GM19438 (cell line): ENCODE measurements around the gene ZDHHC3.

Experiments used
- ATAC-seq: cut with Tn5 transposase; IDR thresholded peaks from one replicate; pipeline ENCODE4 v1.9.1; 2021; ENCODE audit warnings: low read depth; ENCODE audit not compliant: unreplicated experiment

ZDHHC3 gene

DNA sequence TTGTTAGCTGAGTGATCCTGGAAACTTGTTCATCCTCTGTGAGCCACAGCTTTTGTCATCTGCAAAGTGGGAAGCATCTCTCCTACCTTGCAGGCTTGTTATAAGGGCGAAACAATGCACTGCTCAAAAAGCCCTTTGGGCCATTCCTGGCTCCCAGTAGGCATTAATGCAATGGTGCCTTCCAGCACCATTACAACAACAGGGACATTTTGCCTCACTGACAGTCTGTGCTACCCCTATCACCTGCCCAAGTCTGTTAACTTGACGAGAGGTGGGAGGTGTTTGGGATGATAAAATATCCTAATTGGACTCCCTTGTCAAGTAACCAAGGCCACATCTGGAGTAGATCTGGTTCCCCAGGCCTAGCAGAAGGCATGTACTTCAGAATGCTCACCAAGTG lies 44.2 kb downstream of the ZDHHC3 start:
- ATAC-seq = no peak

DNA sequence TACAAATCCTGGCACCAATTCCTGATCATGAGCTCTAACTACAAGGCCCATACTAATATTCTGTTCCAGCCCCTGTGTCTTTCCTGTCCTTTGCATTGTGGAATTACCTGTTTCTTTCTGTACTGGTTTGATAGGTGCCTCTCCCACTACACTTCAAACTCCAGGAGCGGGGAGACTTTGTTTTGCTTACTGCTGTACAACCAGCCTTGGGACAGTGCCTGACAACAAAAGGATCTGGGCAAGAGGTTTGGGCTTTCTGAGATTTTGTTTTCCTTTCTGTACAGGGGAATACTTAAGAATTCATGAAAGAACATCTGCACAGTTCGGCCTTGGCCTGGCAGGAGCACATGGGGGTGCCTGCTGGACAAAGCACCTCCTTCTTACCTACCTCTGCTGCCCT lies 45.1 kb downstream of the ZDHHC3 start:
- no peak for ATAC-seq

- no peak for ATAC-seq
Observed at GRCh38 chr3:44929782-44930181, 46.2 kb downstream of the ZDHHC3 start.

DNA sequence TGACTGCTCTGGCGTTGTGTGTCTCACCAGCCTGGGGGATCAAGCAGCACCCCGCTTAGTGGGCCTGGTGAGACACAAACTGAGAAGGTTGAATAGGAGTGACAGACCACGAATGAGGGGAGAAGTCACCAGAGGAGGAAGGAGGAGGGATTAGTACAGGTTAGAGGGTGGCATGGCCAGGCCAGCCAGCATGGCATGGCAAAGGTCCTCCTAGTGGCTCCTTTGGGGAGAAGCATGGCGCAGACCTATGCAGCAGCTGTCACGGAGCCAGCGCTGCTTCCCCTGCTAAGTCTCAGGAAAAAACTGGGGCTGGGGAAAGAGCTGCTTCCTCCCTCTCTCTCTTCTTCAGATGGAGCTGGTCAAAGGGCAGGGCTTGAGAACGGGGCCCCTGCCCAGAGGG lies 48.6 kb downstream of the ZDHHC3 start:
- ATAC-seq = no peak

GRCh38 chr3:44926921-44927320 lies 49.1 kb downstream of the ZDHHC3 start:
- no peak for ATAC-seq

- ATAC-seq = no peak
Observed at GRCh38 chr3:44926172-44926571, 49.8 kb downstream of the ZDHHC3 start.

- ATAC-seq = no peak
Observed at GRCh38 chr3:44924457-44925084, 51.4 kb downstream of the ZDHHC3 start.

- ATAC-seq = no peak
Observed at GRCh38 chr3:44923632-44924456, 52.1 kb downstream of the ZDHHC3 start.

DNA sequence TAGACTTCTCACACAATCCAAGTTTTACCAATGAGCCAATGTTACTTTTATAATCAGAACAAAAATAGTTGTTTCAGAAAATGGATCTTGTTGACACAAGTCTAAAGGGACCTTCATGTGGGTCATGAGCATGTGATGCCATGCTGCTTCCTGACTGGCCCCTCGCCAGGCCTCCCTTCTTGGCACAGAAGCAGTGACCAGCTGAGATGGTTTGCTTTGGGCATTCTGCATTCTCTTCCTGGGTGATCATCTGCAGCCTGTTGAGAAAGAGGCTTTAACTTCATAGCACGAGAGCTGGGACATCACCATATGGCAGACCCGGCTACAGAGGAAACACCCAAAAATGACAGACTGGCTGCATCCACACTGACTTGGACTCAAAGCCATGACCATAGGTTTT lies 55.9 kb downstream of the ZDHHC3 start:
- ATAC-seq = no peak

GRCh38 chr3:44918581-44918980 lies 57.4 kb downstream of the ZDHHC3 start:
- ATAC-seq = no peak

GRCh38 chr3:44918087-44918486 lies 57.9 kb downstream of the ZDHHC3 start:
- no peak for ATAC-seq

GRCh38 chr3:44915702-44916438 lies 60.1 kb downstream of the ZDHHC3 start:
- ATAC-seq = no peak

DNA sequence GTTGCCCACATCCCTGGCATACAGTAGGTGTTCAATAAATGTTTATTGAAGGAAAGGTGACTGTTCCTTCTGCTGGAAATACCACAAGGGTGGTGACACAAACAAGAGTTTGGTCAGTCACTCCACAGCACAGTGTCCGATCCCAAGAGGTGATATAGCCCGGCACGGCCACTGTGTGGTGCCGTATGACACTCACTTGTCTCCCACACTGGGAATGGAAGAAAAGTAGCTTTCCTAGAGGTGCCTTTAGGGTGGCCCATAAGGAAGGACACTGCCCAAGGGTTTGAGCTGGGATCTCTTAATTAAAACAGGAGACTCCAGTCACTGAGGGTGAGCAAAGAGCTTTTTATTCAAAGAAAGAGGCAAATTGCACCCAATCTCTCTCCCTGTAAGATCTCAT lies 61.0 kb downstream of the ZDHHC3 start:
- ATAC-seq = no peak

GRCh38 chr3:44913868-44914468 lies 62.0 kb downstream of the ZDHHC3 start:
- ATAC-seq = no peak

- no peak for ATAC-seq
Observed at GRCh38 chr3:44910693-44911092, 65.3 kb downstream of the ZDHHC3 start.

DNA sequence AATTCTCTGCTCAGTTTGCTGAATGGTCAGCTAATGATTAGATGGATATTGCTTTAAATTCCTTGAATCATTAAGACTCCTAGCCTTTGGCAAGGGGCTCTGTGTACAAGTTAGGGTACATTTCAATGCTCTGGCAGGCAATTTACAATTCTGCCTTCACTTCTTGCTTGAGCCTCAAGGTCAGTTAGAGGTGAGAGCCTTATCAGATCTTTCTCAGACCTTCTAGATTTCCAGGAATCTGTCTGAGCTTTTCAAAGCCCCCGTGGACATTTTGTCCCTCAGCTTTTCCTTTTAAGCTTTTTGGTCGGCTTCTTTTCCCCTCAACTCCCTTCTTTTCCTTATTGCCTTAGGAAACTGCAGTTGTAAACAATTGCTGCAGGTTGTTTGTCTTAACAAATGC lies 66.9 kb downstream of the ZDHHC3 start:
- no peak for ATAC-seq

DNA sequence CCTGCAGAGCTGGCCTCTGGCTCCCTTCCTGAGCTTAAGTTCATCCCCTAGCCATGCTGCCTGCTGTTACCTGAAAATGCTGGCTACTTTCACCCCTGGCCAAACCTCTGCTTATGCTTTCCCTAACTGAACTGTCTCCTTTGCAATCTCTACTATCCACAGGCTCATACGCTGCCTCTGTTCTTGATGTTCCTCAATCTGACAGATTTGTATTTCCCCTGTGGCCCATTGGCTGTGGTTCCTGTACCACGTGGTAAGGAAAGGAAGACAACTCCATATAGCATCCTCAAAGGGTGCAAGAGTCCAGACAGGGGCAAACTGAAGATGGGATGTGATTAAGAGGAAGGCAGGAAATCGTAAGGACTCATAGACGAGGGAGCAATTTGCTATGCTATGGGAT lies 68.4 kb downstream of the ZDHHC3 start:
- no peak for ATAC-seq

DNA sequence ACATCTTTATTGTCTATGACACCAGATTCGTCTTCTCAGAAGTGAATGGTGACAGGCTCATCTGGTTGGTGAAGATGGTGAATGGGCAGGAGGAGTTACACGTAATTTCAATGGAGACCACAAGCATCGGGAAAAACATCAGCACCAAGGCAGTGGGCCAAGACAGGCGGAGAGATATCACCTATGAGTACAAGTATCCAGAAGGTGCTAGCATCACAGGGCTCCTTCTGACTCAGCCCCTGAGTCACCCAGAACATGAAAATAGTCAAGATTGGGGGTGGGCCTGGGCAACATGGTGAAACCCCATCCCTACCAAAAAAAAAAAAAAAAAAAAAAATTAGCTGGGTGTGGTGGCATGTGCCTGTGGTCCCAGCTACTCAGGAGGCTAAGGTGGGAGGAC lies 69.0 kb downstream of the ZDHHC3 start:
- no peak for ATAC-seq

DNA sequence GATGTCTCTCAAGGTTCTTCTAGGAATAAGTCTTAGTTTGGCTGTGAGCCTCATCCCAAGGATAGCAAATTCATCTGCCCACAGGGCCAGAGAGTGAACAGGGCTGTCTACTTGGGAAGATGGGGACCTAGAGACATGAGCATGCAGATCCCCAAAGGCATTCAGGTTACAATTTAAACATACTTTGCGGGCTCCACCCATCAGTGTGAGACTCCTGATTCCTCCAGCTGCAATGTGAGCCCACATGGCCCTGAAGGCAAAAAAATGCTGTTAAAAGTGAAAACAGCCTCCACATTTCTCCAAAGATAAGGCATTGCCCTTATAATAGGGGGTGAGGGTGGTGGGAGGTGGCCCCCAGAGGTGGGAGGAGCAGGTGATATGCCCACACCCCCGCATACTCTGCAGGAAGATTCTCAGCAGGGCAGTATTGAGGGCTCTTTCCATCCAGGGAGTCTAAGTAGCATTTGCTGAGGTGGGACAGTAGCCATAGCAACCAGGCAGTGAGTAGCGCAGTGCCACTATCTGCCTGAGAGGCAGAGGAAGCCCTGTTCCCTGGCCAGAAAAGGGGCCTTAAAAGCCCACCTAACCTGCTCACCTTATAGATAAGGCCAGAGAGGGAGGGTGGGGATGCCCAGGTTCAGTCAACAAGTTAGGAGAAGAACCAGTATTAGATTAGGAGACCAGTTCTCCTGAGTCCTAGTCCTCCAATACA lies 70.4 kb downstream of the ZDHHC3 start:
- ATAC-seq = no peak

DNA sequence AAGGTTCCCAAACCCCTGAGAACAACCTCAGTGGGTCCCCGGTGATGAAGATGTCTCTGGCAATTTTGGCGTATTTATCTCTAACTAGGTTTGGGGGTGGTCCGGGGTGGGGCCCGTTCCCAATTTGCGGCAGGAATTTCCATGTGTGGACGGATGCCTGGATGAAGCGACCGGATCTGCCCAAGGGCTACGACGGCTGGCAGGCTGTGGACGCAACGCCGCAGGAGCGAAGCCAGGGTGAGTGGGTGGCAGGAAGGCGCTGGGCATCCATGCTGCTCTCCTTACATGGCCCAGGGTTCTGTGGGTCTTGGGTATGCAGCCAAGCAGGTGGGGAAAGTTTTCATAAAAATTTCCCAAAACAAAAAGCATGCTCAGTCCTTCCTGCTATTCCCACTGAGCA lies 72.2 kb downstream of the ZDHHC3 start:
- ATAC-seq = no peak

DNA sequence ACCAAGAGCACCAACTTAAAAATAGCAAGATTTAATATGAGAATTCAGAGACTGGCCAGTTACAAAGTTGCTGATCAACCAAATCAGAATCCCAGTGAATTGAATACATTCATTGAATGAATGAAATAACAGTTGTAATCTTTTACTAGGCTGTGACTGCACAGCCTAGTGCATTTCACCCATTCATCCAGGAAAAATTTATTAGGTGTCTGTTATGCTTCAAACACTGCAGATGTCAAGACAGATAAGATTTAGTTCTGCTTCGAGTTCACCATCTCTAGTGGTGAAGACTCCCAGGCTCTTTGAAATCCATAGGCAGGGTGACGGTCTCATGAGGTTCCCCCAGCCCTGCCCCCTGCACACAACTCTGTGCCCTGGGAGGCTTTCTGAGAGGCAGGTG lies 72.7 kb downstream of the ZDHHC3 start:
- ATAC-seq = no peak
